HepG2 (cell line): ENCODE results near the gene CTIF. TPM values are rescaled to one million over a fixed set of nuclear protein-coding genes. Genes with fewer than 3 reads are reported as not detected.

Experiments used
- ATAC-seq: fragments of 200-7000 bp; cut with Tn5 transposase; 3 replicates; pipeline ENCODE4 v1.9.1; 2020; ENCODE audit warnings: mild to moderate bottlenecking, moderate library complexity
- BruUV-seq: library from RNA; stranded (reverse); fragments of 400-500 nt; replicated peaks from 2 replicates; lab custom pipeline; 2021; lab: Mats Ljungman, UMichigan
- CTCF ChIA-PET: fragments of 300-600 bp; formaldehyde crosslinking; extraction: SDS; loops from one replicate; lab custom pipeline; 2021; ENCODE audit warnings: low total read pairs, inconsistent platforms, low intra/inter-chr PET ratio; lab: Yijun Ruan, JAX
- POLR2A ChIA-PET: fragments of 350-600 bp; sonication (Branson Sonifier 250); formaldehyde crosslinking; loops from one replicate; lab custom pipeline; 2020; ENCODE audit warnings: antibody characterized with exemption, inconsistent platforms; lab: Yijun Ruan, JAX
- DNase-seq: peaks from one replicate; pipeline ENCODE4 v3.0.0-alpha.2; 2015; ENCODE audit warnings: low spot score
- FAIRE-seq: peaks from 3 replicates; lab custom pipeline; 2011; peaks lifted over from hg19 to GRCh38; lab: Jason Lieb, UNC
- H2AFZ ChIP-seq: one replicate; pipeline ENCODE4 v1.6.1; 2011; ENCODE audit warnings: low read length, inconsistent platforms
- H3K27ac ChIP-seq: fragments of 300-600 bp; 3 replicates; pipeline ENCODE4 v1.8.0; 2011; ENCODE audit warnings: mixed run types, mild to moderate bottlenecking, mixed read lengths, low read length, inconsistent platforms; ENCODE audit not compliant: insufficient read depth; ENCODE audit errors: extremely low read length
- H3K27me3 ChIP-seq, 2 experiments: fragments of 200-600 bp in 1 of 2; 2 replicates in 1 of 2; 3 replicates in 1 of 2; pipeline versions ENCODE4 v1.6.0 to v1.8.0; 2011; ENCODE audit warnings: low read length in 2 of 2, mild to moderate bottlenecking in 2 of 2, moderate library complexity in 2 of 2, inconsistent platforms in 1 of 2; ENCODE audit not compliant: insufficient read depth in 2 of 2, control insufficient read depth in 1 of 2
- H3K36me3 ChIP-seq, 2 experiments: fragments of 200-600 bp in 1 of 2; replicated peaks in 1 of 2; 2 replicates in 1 of 2; 3 replicates in 1 of 2; pipeline versions ENCODE4 v1.5.1 to v1.8.0; 2011; ENCODE audit warnings: low read length in 2 of 2, inconsistent platforms in 1 of 2; ENCODE audit not compliant: insufficient read depth in 2 of 2, control insufficient read depth in 1 of 2
- H3K4me1 ChIP-seq: 2 replicates; pipeline ENCODE4 v1.5.1; 2012; ENCODE audit warnings: low read length, inconsistent platforms; ENCODE audit not compliant: insufficient read depth
- H3K4me2 ChIP-seq: 2 replicates; pipeline ENCODE4 v1.6.0; 2011; ENCODE audit warnings: low read depth, low read length, inconsistent platforms
- H3K4me3 ChIP-seq, 3 experiments: fragments of 200-600 bp in 1 of 3; sonication (generic), shearing (Covaris generic) in 1 of 3; replicated peaks in 1 of 3; 2 replicates each; pipeline ENCODE4 v1.5.1; 2011 to 2016; ENCODE audit warnings: low read length in 3 of 3, inconsistent platforms in 2 of 3, low read depth in 2 of 3, mild to moderate bottlenecking in 2 of 3, control low read depth in 1 of 3, mixed read lengths in 1 of 3; ENCODE audit not compliant: insufficient read depth in 1 of 3
- H3K79me2 ChIP-seq: one replicate; pipeline ENCODE4 v1.6.1; 2011; ENCODE audit warnings: low read length, inconsistent platforms; ENCODE audit not compliant: insufficient read depth
- H3K9ac ChIP-seq: 2 replicates; pipeline ENCODE4 v1.6.0; 2011; ENCODE audit warnings: mild to moderate bottlenecking, low read depth, low read length, inconsistent platforms; ENCODE audit not compliant: insufficient read depth
- H3K9me3 ChIP-seq: 2 replicates; pipeline ENCODE4 v1.5.1; 2012; ENCODE audit warnings: mild to moderate bottlenecking, low read length
- H4K20me1 ChIP-seq: 2 replicates; pipeline ENCODE4 v1.6.0; 2011; ENCODE audit warnings: inconsistent platforms, mild to moderate bottlenecking, low read length, moderate library complexity; ENCODE audit not compliant: insufficient read depth
- ARNT2 ChIP-seq: sonication (generic); formaldehyde crosslinking; IDR thresholded peaks from 2 replicates; pipeline ENCODE4 v1.8.0; 2022; ENCODE audit warnings: mild to moderate bottlenecking, low read depth, missing genetic modification reagents, moderate library complexity
- ETV5 ChIP-seq: IDR thresholded peaks from 2 replicates; pipeline ENCODE4 v1.6.1; 2018; ENCODE audit warnings: missing biosample characterization, missing genetic modification reagents, inconsistent platforms, borderline replicate concordance
- KDM4B ChIP-seq: sonication (generic); formaldehyde crosslinking; IDR thresholded peaks from 2 replicates; pipeline ENCODE4 v1.4.0; 2020; ENCODE audit warnings: missing genetic modification reagents
- KLF15 ChIP-seq: sonication (generic); formaldehyde crosslinking; IDR thresholded peaks from 2 replicates; pipeline ENCODE4 v1.8.1; 2023; ENCODE audit warnings: borderline replicate concordance, mild to moderate bottlenecking, inconsistent platforms, missing genetic modification reagents, mixed read lengths
- MATR3 ChIP-seq: sonication (generic); formaldehyde crosslinking; IDR thresholded peaks from 2 replicates; pipeline ENCODE4 v1.4.0; 2020; ENCODE audit warnings: missing genetic modification reagents
- MLLT10 ChIP-seq: sonication (generic); formaldehyde crosslinking; IDR thresholded peaks from 2 replicates; pipeline ENCODE4 v1.4.0; 2020; ENCODE audit warnings: missing genetic modification reagents
- SCMH1 ChIP-seq: sonication (generic); formaldehyde crosslinking; IDR thresholded peaks from 2 replicates; pipeline ENCODE4 v1.9.0; 2021; ENCODE audit warnings: missing genetic modification reagents, mild to moderate bottlenecking, borderline replicate concordance
- SP4 ChIP-seq: sonication (generic); formaldehyde crosslinking; IDR thresholded peaks from 2 replicates; pipeline ENCODE4 v1.8.1; 2023; ENCODE audit warnings: mild to moderate bottlenecking, missing genetic modification reagents
- TBP ChIP-seq: sonication (generic); formaldehyde crosslinking; IDR thresholded peaks from 2 replicates; pipeline ENCODE4 v1.5.0; 2020; ENCODE audit warnings: missing genetic modification reagents
- ZNF10 ChIP-seq: sonication (generic); formaldehyde crosslinking; IDR thresholded peaks from 2 replicates; pipeline ENCODE4 v1.4.0; 2020; ENCODE audit warnings: mild to moderate bottlenecking, low read depth, missing genetic modification reagents, borderline replicate concordance
- ZNF3 ChIP-seq: IDR thresholded peaks from 2 replicates; pipeline ENCODE4 v1.7.0; 2017; ENCODE audit warnings: inconsistent platforms
- WGBS: methylation state at CpG from one replicate; pipeline ENCODE4 v1.1.6; 2017; ENCODE audit warnings: low lambda C conversion rate; 5-methylcytosine and 5-hydroxymethylcytosine counted together
- in situ Hi-C: cut with HindIII; loops from 2 replicates; pipeline ENCODE4 v1.10.0; 2017; ENCODE audit warnings: low pct_unique_long_range_greater_than_20kb; ENCODE audit not compliant: extremely low pct_ligation_motif_present
- intact Hi-C: fragments of 100-400 bp; cut with micrococcal nuclease; formaldehyde crosslinking; loops from one replicate; pipeline ENCODE4 v1.10.0; 2022; ENCODE audit not compliant: unreplicated experiment
- polyA plus RNA-seq, 8 experiments: library from polyadenylated mRNA; depleted of rRNA in 3 of 8; stranded (reverse) in 7 of 8; unstranded in 1 of 8; fragments of >200 nt; fragmentation: Illumina TruSeq in 4 of 8; extraction: Trizol in 4 of 8; gene quantifications; 2 replicates each; pipeline versions ENCODE4 v1.2.1 to v1.2.3, GENCODE V29; 2011 to 2016; ENCODE audit warnings: low read depth in 4 of 8, missing spikeins in 1 of 8, mixed read lengths in 1 of 8; ENCODE audit not compliant: insufficient read depth in 1 of 8
- total RNA-seq, 5 experiments: library from RNA; depleted of rRNA; stranded (reverse); fragments of >200 nt; fragmentation: Illumina TruSeq; extraction: Trizol; gene quantifications; 2 replicates each; pipeline ENCODE4 v1.2.3, GENCODE V29; 2016; ENCODE audit warnings: low read depth in 1 of 5

The CTIF gene
- total and polyA plus RNA-seq, 2 of the 13 experiments (the other 11 are each of a cell fraction or from before 2014, with no cell fraction given): 18.2 to 28.0 TPM

GRCh38 chr18:48819276-48819675 is 280.4 kb downstream of the CTIF start (continued):
- TF ChIP-seq ZNF10 (CRISPR knock-in tag): no peak

- BruUV-seq: no TSS peak
- Histone ChIP-seq H3K4me1 (no peaks in the 10 kb centered on the region), H3K27ac (no peak overlapping the region), H3K27me3 (no peaks in the 10 kb centered on the region), H2AFZ (no peak overlapping the region), H3K4me3 (no peak overlapping the region), H4K20me1 (no peaks in the 10 kb centered on the region), H3K36me3 (peaks cover 13 to 33% of the 10 kb centered on the region in 2 experiments; a peak in 4 of 5 replicates), H3K4me2 (no peak overlapping the region), H3K9me3 (no peaks in the 10 kb centered on the region), H3K79me2 (no peaks in the 10 kb centered on the region), H3K9ac (no peak overlapping the region)
- in situ Hi-C loops (no loop called here), intact Hi-C loops (no loop called here)
- ATAC-seq: no peak
- POLR2A ChIA-PET: no interaction called here
- TF ChIP-seq ETV5 (CRISPR knock-in tag): no peak
- no peak for TF ChIP-seq MATR3
- no peak for TF ChIP-seq MLLT10 (CRISPR knock-in tag)
- no peak for TF ChIP-seq ARNT2 (CRISPR knock-in tag)
- TF ChIP-seq KDM4B (CRISPR knock-in tag): no peak
- TF ChIP-seq KLF15 (CRISPR knock-in tag): no peak
- TF ChIP-seq ZNF3 (CRISPR knock-in tag): no peak
- no peak for TF ChIP-seq SCMH1
- no peak for TF ChIP-seq SP4 (CRISPR knock-in tag)
- TF ChIP-seq TBP: no peak
- DNase-seq: no peak
- WGBS: 94% methylated on average over 7 of the region's 11 CpGs
- no peak for FAIRE-seq
- CTCF ChIA-PET: no interaction called here
Observed at GRCh38 chr18:48819781-48820482, 281.1 kb downstream of the CTIF start.
